ENCODE measurements around the gene ACOX1.
"Not testable (repeated sequence)": the region's sequence is repeated elsewhere in the genome, so short reads cannot be mapped to it uniquely, and the experiment has no call there.

ACOX1 gene

GRCh38 chr17:75981019-75981615 lies 2.2 kb upstream of the ACOX1 start:
- DNase-seq (ENCODE audit: low spot score): no peak

GRCh38 chr17:75980188-75981018 lies 1.4 kb upstream of the ACOX1 start:
- DNase-seq (ENCODE audit: low spot score): no peak

- DNase-seq (ENCODE audit: low spot score): no peak
Measured at GRCh38 chr17:75979705-75980187, 780 bp upstream of the ACOX1 start.

GRCh38 chr17:75976175-75976848 lies 2.7 kb downstream of the ACOX1 start:
- no peak for DNase-seq (ENCODE audit: low spot score)

- DNase-seq (ENCODE audit: low spot score): no peak
Measured at GRCh38 chr17:75975757-75976174, 3.2 kb downstream of the ACOX1 start.

- DNase-seq (ENCODE audit: low spot score): not testable (repeated sequence)
Measured at GRCh38 chr17:75975187-75975586, 3.8 kb downstream of the ACOX1 start.

GRCh38 chr17:75970626-75971025 lies 8.3 kb downstream of the ACOX1 start:
- no peak for DNase-seq (ENCODE audit: low spot score)

GRCh38 chr17:75970011-75970523 lies 8.9 kb downstream of the ACOX1 start:
- DNase-seq (ENCODE audit: low spot score): no peak

GRCh38 chr17:75969044-75969443 lies 9.9 kb downstream of the ACOX1 start:
- DNase-seq (ENCODE audit: low spot score): not testable (repeated sequence)

GRCh38 chr17:75965468-75965867 lies 13.5 kb downstream of the ACOX1 start:
- DNase-seq (ENCODE audit: low spot score): no peak

- no peak for DNase-seq (ENCODE audit: low spot score)
Measured at GRCh38 chr17:75959839-75960511, 19.0 kb downstream of the ACOX1 start.

GRCh38 chr17:75959051-75959838 lies 19.7 kb downstream of the ACOX1 start:
- no peak for DNase-seq (ENCODE audit: low spot score)

- no peak for DNase-seq (ENCODE audit: low spot score)
Measured at GRCh38 chr17:75950855-75951554, 28.0 kb downstream of the ACOX1 start.

- no peak for DNase-seq (ENCODE audit: low spot score)
Measured at GRCh38 chr17:75950421-75950820, 28.5 kb downstream of the ACOX1 start.

GRCh38 chr17:75945211-75945610 lies 33.8 kb downstream of the ACOX1 start:
- no peak for DNase-seq (ENCODE audit: low spot score)

- no peak for DNase-seq (ENCODE audit: low spot score)
Measured at GRCh38 chr17:75943491-75943890, 35.5 kb downstream of the ACOX1 start.

- no peak for DNase-seq (ENCODE audit: low spot score)
Measured at GRCh38 chr17:75942473-75942872, 36.5 kb downstream of the ACOX1 start.

GRCh38 chr17:75941442-75941819 lies 37.5 kb downstream of the ACOX1 start:
- no peak for DNase-seq (ENCODE audit: low spot score)

- peak; percentile 94 for DNase-seq (ENCODE audit: low spot score)
Measured at GRCh38 chr17:75940727-75941441, 38.1 kb downstream of the ACOX1 start, which contains the start of gene FBF1. Gene FBF1, minus strand, starts transcription at chr17:75941042. Its CDS starts 2,893 bp downstream, at chr17:75938149.

- no peak for DNase-seq (ENCODE audit: low spot score)
Measured at GRCh38 chr17:75937652-75938051, 41.3 kb downstream of the ACOX1 start.

All from left forelimb (tissue), 1 donor.